Endodermal cell (in vitro differentiated cells): ENCODE measurements around the gene UBE2E1. TPM values are rescaled to one million over a fixed set of nuclear protein-coding genes. Genes with fewer than 3 reads are reported as not detected.

Experiments used
- DNase-seq: peaks from one replicate; pipeline ENCODE4 v3.0.0-alpha.2; 2017
- H3K27ac ChIP-seq: 2 replicates; pipeline ENCODE4 v1.5.1; 2013; ENCODE audit warnings: mild to moderate bottlenecking, low read depth, low read length, moderate library complexity
- H3K27me3 ChIP-seq: 2 replicates; pipeline ENCODE4 v1.6.1; 2013; ENCODE audit warnings: mild to moderate bottlenecking, low read length, moderate library complexity; ENCODE audit not compliant: insufficient read depth, control insufficient read depth, poor library complexity, severe bottlenecking
- H3K36me3 ChIP-seq: 2 replicates; pipeline ENCODE4 v1.7.0; 2013; ENCODE audit warnings: mild to moderate bottlenecking, low read length, moderate library complexity; ENCODE audit not compliant: control insufficient read depth, insufficient read depth
- H3K4me1 ChIP-seq: one replicate; pipeline ENCODE4 v1.7.0; 2013; ENCODE audit warnings: low read length; ENCODE audit not compliant: control insufficient read depth, insufficient read depth
- H3K4me3 ChIP-seq: 2 replicates; pipeline ENCODE4 v1.5.1; 2013; ENCODE audit warnings: mild to moderate bottlenecking, low read length, moderate library complexity
- H3K9ac ChIP-seq: 2 replicates; pipeline ENCODE4 v1.6.1; 2013; ENCODE audit warnings: mild to moderate bottlenecking, low read length, moderate library complexity; ENCODE audit not compliant: poor library complexity, severe bottlenecking; ENCODE audit errors: extremely low read depth
- H3K9me3 ChIP-seq: 2 replicates; pipeline ENCODE4 v1.6.1; 2013; ENCODE audit warnings: mild to moderate bottlenecking, low read length, moderate library complexity; ENCODE audit not compliant: control insufficient read depth
- H3K27ac Mint-ChIP-seq: 2 replicates; pipeline ENCODE4 v1.8.0; 2020; ENCODE audit warnings: mixed read lengths
- H3K27me3 Mint-ChIP-seq: 2 replicates; pipeline ENCODE4 v1.8.0; 2021; ENCODE audit warnings: mild to moderate bottlenecking, mixed read lengths; ENCODE audit not compliant: insufficient read depth
- H3K36me3 Mint-ChIP-seq: 2 replicates; pipeline ENCODE4 v1.8.0; 2020; ENCODE audit warnings: low read depth, mixed read lengths
- H3K4me1 Mint-ChIP-seq: 2 replicates; pipeline ENCODE4 v1.8.0; 2020; ENCODE audit warnings: mixed read lengths
- H3K4me3 Mint-ChIP-seq: 2 replicates; pipeline ENCODE4 v1.8.0; 2020; ENCODE audit warnings: mild to moderate bottlenecking, moderate library complexity, mixed read lengths
- H3K9me3 Mint-ChIP-seq: 2 replicates; pipeline ENCODE4 v1.8.0; 2020; ENCODE audit warnings: mild to moderate bottlenecking, mixed read lengths
- WGBS, 2 experiments: methylation state at CpG; one replicate each; pipeline versions ENCODE4 v1.1.5 to v1.1.7; 2013; ENCODE audit warnings: missing lambda C conversion rate in 2 of 2, mixed read lengths in 1 of 2; ENCODE audit not compliant: insufficient coverage in 1 of 2, insufficient read length in 1 of 2; 5-methylcytosine and 5-hydroxymethylcytosine counted together
- total RNA-seq, 2 donors: library from RNA; stranded (reverse); fragmentation: NEBNext Ultra II Directional in 1 of 2; extraction: Animal tissue kit (Norgen Biotek cat#: 25700) in 1 of 2; gene quantifications; 2 replicates in 1 of 2; 3 replicates in 1 of 2; pipeline ENCODE4 v1.2.1, GENCODE V29; 2021
- TF ChIP-seq, protein P1 (sequence below): fragments of 200-600 bp; sonication (generic); conservative IDR thresholded peaks from 2 replicates; pipeline ENCODE4 v1.5.0; 2021; ENCODE audit warnings: antibody characterized with exemption, mild to moderate bottlenecking

UBE2E1 gene
- total RNA-seq, 2 donors from 2014 or later, result 112 to 120 TPM

DNA sequence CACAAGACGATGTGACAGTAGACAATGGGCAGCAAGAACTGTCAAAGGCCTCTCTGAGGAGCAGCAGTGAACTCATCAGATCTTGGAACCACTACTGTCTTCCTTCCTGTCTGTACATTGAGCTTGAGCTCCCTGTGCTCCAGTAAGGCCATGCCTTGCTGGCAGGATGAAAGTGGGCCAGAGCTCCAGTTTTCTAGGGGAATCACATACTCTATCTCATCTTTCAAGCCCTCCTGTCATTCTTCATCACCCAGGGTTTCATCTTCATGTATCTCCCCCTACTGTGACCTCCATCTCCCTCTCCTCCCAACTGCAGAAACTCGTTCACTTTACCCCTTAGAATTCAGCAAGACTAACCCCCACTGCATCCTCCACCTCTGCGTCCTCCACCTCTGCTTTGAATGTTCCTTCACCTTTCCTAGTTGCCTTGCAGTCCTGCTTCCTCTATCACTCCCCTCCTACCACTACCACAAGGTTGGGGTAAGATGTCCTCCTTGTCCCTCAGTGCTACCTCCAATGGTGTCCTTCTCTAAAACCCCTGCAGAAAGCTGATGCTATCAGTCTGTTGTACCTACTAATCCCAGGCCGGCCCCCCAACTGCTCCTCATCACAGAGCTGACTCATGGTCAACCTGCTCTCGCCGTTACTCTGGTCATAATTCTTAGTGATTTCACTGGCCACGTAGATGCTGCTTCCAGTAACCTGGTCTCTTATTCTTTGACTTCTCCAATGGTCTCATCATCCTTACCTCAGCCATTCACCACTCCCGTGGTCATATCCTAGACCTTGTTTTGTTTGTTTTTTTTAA is 88.7 kb downstream of the UBE2E1 start:
- Mint-ChIP-seq H3K36me3 (peaks cover 63% of the 10 kb centered on the region), H3K4me1 (peaks cover 24% of the 10 kb centered on the region), H3K27me3 (no peaks in the 10 kb centered on the region), H3K9me3 (peaks cover 31% of the 10 kb centered on the region), H3K27ac (no peak overlapping the region), H3K4me3 (no peak overlapping the region)
- no peak overlapping the region for H3K4me3 ChIP-seq
- H3K9me3 ChIP-seq, result peaks cover 35% of the 10 kb centered on the region
- TF ChIP-seq, protein P1, sequence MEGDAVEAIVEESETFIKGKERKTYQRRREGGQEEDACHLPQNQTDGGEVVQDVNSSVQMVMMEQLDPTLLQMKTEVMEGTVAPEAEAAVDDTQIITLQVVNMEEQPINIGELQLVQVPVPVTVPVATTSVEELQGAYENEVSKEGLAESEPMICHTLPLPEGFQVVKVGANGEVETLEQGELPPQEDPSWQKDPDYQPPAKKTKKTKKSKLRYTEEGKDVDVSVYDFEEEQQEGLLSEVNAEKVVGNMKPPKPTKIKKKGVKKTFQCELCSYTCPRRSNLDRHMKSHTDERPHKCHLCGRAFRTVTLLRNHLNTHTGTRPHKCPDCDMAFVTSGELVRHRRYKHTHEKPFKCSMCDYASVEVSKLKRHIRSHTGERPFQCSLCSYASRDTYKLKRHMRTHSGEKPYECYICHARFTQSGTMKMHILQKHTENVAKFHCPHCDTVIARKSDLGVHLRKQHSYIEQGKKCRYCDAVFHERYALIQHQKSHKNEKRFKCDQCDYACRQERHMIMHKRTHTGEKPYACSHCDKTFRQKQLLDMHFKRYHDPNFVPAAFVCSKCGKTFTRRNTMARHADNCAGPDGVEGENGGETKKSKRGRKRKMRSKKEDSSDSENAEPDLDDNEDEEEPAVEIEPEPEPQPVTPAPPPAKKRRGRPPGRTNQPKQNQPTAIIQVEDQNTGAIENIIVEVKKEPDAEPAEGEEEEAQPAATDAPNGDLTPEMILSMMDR, result no peak
- no peak overlapping the region for H3K27ac ChIP-seq
- DNase-seq, result no peak
- no peaks in the 10 kb centered on the region for H3K4me1 ChIP-seq
- peaks cover 78% of the 10 kb centered on the region for H3K36me3 ChIP-seq
- 92 to 96% methylated on average over 8 of the region's 8 CpGs for WGBS, 2 experiments
- H3K9ac ChIP-seq, result no peak overlapping the region
- H3K27me3 ChIP-seq, result no peaks in the 10 kb centered on the region

DNA sequence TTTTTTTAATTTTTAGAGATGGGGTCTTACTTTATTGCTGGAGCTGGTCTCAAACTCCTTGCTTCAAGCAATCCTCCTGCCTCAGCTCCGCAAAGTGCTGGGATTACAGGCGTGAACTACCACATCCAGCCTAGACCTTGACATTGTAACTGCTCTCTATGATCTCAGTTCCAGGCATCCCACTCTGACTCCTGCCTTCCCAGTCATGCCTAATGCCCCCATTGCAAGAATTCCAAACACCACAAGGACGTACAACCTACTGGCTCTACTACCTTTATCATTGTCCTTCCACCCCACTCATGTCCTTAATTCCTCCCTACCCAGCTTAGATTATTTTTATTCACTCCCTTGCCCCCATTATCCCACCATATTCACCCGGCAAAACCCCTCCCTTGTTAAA is 89.4 kb downstream of the UBE2E1 start:
- Mint-ChIP-seq H3K4me1 (peaks cover 24% of the 10 kb centered on the region), H3K36me3 (peaks cover 67% of the 10 kb centered on the region), H3K4me3 (no peak overlapping the region)

DNA sequence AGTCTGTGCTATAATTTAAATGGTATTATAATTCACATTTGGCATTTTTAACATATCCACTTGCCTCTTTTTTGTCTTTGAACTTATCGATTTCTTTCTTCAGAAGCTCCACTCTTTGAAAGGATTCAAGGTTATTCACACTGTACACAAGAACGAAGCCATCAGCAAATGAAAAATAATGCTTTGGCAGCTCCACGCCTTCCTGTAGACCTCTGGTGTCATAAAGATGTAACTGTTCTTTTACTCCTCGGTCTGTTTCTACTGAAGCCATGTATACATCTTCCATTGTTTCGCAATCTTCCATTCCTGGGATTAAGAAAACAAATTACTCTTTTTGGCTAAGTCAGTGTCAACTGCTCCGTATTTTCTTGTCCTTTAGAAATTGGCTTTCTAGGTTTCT is 95.0 kb downstream of the UBE2E1 start:
- Mint-ChIP-seq H3K36me3 (peaks cover 84% of the 10 kb centered on the region), H3K27me3 (no peaks in the 10 kb centered on the region), H3K4me1 (no peaks in the 10 kb centered on the region), H3K9me3 (peaks cover 44% of the 10 kb centered on the region), H3K4me3 (no peak overlapping the region), H3K27ac (no peak overlapping the region)
- Histone ChIP-seq H3K9me3 (peaks cover 81% of the 10 kb centered on the region), H3K4me3 (no peak overlapping the region), H3K36me3 (peaks cover 72% of the 10 kb centered on the region), H3K27me3 (no peaks in the 10 kb centered on the region), H3K4me1 (no peaks in the 10 kb centered on the region), H3K9ac (no peak overlapping the region), H3K27ac (no peak overlapping the region)
- WGBS, 2 experiments, result 97% methylated on average over 6 of the region's 6 CpGs
- TF ChIP-seq, protein P1, result no peak
- no peak for DNase-seq

More for the DNA sequence above, 89.4 kb downstream of the UBE2E1 start:
- H3K27me3 Mint-ChIP-seq, result no peaks in the 10 kb centered on the region
- Histone ChIP-seq H3K4me3 (no peak overlapping the region), H3K4me1 (no peaks in the 10 kb centered on the region), H3K9ac (no peak overlapping the region), H3K9me3 (peaks cover 42% of the 10 kb centered on the region), H3K27me3 (no peaks in the 10 kb centered on the region), H3K36me3 (peaks cover 80% of the 10 kb centered on the region), H3K27ac (no peak overlapping the region)
- 96 to 100% methylated on average over 3 to 4 of the region's 4 CpGs for WGBS, 2 experiments
- peak overlapping the region; percentile 16 for H3K27ac Mint-ChIP-seq
- TF ChIP-seq, protein P1, result no peak
- peaks cover 37% of the 10 kb centered on the region for H3K9me3 Mint-ChIP-seq
- DNase-seq, result no peak
